GM19397 (cell line): ENCODE results near the gene PRKG1.

ENCODE experiments used
- ATAC-seq: cut with Tn5 transposase; IDR thresholded peaks from one replicate; pipeline ENCODE4 v1.9.1; 2021; ENCODE audit warnings: mild to moderate bottlenecking, moderate library complexity; ENCODE audit not compliant: unreplicated experiment

The PRKG1 gene

DNA sequence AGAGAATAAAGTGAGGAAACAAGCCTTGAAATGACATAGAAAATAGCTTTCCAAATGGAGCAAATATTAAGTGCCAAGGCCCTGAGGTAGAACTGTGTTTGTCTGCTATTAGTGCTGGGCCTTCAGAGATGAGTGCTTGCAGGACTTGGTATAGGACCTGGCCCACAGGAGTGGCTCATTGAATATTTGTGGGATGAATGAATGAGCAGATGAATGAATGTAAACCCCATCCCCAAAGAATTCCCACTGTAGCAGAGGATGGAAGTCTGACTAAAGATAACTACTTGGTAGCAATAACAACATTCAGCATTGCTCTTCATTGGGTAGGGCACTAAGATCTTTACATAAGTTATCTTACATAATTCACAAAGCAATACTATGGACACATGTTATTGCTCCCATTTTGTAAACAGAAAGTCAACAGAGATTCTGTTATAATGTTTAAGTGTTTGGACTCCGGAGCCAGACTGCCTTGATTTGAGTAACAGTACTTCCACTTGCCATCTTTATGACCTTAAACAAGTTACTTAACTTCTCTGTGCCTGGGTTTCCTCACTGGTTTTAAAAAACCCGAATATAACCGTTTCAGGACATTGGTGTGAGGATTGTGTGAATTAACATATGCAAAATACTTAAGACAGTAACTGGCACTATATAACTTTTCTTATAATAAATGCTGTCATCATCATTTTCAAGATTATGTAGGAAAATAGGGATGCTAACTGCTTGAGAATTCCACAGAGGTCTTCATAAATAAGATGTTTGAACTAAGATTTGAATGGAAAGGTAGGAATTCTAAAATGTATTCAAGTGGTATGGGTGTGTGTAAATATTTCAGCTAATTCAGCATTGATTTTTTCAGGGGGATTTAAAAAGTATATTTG is 141.9 kb downstream of the PRKG1 start:
- no peak for ATAC-seq

DNA sequence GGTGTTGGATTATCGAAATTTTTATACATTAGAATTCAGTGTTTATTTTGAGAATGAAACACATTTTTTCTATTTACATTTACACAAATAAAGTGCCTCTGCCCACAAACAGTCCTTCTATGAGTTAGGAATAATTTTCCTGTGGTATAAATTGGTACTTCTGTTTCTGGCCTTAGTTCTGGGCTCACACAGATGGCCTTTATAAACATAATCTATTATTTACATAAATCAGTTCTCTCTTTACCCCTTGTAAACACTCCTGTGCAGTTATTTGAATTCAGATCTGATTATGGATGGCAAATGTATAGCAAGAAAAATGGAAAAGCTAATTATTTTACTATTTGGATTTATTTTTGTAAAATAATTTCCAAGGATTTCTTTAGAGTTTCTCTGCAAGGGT is 143.2 kb downstream of the PRKG1 start:
- no peak for ATAC-seq

DNA sequence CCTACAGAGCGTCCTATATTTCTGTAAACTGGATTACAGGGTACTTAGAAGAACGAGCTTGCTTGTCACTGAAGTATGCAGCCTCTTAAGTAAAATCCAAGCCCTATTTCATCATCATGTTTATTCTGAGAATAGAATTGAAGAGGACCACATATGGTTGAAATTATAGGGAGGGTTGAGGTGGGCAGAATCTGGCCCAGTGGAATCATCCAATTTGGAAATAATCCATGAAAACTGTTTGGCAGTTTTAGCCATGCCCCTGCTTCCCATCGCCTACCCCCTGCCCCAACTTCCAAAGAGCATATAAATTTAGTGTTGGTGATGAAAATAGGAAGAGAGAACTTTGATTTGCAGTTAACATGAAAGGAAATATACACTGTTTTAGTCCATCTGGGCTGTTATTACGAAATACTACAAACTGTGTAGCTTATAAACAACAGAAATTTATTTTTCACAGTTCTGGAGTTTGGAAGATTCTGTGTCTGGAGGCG is 150.4 kb downstream of the PRKG1 start:
- no peak for ATAC-seq

DNA sequence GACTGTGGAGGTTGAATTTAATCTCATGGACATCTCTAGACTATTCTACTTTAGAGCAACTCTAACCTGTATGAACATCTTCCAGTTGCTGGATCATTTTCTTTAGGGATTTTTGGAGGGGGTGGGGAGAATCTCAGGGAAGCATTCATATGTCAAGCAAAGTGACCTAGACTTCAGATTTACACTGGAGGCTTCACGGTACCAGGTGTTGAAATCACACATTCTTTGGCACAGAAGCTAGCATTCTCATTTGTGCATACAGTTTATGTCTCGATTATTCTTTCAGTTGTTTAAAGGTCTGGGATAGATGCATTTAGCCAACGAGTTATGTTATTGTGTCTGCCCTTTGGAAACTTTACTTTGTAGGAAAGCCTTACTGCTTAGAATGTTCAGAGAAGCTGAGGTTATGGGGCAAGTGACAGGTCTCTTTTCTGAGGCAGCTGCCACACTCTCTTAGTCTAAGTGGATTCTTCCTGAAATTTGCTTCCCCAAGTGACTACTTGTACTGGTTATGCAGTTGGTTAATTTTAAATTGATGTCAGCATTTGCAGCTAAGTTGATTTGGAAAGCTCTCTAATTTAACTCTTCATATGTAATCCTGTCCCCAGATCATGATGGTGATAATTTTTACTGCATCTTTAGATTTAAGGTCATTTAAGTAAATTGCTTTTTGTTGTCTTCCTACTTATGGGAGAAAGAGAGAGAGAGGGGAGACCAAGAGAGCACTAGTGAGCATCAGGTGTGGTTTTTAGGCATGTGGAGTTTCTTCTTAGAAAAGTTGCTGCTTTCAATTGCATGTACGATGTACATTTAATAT is 153.8 kb downstream of the PRKG1 start:
- no peak for ATAC-seq

DNA sequence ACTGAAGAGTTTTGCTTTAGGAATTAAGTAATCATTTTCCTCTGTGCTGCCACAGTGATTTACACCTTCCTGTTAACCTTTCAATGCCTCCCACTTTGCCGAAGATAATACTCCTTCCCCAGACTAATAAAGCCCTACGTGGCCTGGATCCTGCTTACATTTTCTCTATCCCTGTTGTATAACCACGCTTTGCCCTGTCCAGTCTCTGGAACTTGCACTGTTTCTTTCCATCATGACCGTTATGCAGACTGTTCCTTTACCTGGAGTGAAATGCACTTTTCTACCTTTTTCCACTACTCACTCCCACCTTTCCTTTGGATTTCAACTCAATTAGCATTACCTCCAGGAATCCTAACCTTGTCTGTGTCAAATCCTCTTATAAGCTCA is 154.4 kb downstream of the PRKG1 start:
- ATAC-seq, result no peak

DNA sequence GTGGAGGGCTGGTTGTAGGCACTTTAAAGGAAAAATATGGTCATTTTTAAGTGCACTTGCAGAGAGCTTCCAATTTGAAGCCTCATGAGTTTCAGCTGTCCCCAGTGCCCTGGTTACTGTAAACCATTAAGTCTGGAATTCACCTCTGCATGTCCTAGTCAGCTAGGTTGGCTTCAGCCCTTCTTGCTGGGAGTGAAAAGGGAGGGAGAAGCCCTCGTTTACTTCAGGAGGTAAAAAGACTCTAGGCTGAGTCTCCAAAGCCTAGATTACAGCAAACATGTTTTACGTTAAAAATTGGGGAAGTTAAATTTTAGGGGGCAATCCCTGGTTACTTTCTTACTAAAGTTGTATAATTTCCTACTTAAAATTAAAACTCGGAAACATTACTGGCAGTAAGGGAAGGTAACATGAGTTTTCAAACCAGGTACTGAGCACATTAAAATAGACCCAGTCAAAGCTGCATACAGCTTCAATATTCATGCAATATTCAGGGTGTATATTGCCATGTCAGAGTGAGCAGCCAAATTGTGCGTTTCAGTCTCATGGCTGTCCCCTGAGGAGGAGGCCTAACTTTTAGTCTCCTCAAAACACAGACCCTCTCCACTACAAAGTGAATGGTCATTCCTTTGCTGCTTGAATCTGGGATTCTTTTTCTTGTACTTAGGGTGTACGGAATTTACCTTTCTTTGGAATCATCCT is 156.7 kb downstream of the PRKG1 start:
- ATAC-seq, result no peak

DNA sequence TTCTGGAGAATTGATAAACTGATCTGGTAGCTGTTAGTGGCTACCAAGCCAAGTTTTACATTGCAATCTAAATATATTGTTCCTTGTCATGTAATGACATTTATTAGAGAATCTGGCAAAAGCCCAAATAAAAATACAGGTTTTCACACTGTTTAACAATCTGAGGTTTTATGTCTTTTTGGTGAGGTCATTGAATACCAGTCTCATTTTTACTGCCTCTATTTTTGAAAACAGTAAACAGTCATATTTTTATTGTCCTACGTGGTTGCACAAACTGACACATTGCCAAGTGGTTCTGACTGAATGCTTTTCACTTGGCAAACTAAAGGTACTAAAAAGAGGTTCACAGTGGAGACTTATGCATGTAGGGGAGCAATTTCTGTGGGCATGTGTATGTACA is 157.5 kb downstream of the PRKG1 start:
- no peak for ATAC-seq

DNA sequence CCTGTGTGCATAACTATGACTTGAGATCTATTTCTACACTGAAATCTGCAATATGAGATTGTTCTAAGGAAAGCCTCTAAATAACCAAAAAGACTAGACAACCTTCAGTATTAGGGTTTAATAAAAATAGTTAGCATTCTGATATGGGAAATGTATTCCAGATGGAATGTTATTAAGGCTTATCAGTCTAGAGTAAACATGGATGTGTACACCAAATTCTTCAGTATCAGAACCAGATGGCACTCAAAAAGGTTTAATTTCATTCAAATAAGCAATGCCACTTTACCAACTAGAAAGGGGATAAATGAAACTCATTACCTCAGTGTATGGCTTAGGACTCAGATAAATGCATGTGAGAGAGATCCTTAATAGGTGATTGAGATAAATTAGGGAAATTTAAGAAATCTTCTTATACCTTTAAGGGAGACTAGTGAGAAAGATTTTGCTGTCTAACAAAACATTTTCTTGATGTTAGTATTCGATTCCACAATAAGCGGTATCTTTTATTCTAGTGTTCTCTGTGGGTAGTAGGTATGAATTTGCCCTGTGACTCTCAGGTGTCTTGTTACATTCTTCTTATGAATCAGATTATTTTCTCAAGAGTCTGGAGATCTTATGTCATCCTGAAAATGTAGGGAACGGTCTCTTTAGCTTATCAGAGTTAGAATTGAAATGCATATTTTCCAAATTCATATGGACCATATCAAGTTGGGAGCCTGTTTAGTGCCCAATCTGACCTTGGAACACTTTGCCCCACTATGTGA is 159.2 kb downstream of the PRKG1 start:
- no peak for ATAC-seq

DNA sequence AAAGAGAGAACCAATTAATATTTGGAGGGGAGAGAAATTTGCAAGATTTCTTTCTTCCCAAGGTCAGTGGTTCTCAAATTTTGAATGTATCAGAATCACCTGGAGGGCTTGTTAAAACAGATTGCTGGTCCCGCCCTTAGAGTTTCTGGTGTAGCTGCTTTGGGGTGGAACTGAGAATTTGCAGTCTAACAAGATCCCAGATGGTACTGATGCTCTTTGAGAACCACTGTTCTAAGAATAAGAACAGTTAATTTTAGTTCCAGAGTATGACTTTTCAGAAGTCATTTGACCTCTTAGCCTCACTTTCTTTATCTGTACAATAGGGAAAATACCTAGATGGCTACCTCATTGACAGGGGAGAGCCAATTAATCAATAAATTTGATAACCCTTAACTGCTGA is 161.6 kb downstream of the PRKG1 start:
- no peak for ATAC-seq

DNA sequence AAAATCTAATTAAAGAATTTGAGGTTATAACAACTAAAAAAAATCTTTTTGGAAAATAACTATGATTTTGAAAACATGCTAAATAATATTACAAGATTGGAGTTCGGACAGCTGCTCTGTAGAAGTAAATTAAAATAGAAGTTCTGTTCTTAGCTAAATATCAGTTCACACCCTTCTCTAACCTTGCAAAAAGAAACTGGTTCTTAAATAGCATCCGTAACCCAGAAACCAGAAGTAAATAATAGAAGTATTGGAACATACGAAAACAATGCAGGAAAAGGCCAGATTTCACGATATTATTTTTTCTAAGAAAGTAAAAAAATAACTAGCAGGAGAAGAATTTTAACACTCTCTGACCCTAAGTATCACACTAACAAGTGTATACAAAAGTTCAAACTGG is 164.7 kb downstream of the PRKG1 start:
- ATAC-seq, result no peak

DNA sequence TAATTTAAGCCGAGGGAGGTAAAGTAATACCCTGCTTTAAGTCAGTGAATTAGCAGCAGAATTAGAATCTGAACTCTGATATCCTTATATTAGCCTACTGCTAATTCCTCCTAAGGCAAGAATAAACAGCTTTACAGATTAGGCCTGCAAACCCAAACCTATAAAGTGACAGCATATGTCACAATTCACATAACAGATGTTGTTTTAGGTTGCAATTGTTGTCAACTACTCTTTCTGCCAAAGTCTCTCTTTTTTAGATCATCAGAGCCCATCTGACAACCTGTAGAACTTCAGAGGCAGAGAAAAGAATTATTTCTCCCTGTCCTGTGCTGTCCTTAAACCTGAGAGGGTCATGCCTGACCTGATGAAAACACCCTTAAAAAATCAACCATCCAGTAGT is 167.2 kb downstream of the PRKG1 start:
- no peak for ATAC-seq

DNA sequence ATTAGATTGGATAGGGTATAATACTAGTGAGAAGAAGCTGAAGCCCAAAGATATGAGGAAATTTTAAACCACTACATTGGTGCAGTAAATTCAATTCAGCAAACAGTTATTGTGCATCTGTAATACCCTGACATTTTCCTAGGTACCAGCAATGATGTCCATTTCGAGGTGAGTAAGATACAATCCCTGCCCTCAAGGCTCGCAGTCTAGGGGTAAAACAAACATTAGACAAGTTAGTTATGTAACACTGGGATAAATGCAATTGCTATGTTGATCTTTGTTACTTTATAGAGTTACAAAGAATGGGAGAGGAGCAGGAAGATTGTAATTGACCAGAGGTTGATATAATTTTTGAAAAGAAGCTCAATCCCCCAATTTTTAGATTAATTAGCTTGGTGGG is 168.1 kb downstream of the PRKG1 start:
- no peak for ATAC-seq

DNA sequence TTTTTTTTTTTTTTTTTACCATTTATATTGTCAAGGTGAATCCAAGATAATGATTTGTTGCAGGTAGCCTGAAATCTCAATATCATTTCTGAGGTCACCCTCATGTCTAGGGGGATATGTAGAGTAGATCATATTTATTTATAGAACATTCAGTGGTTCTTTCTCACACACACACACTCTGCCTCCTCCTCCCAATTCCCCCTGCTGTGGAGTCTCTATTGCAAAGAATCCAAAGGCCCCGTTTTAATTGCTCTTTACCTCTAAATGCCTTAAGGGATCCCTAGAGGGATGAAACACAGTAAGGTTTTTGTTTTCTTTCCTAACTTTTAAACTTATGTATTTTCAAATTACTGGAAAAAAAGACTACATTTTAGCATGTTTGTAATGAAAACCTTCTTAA is 170.0 kb downstream of the PRKG1 start:
- no peak for ATAC-seq

DNA sequence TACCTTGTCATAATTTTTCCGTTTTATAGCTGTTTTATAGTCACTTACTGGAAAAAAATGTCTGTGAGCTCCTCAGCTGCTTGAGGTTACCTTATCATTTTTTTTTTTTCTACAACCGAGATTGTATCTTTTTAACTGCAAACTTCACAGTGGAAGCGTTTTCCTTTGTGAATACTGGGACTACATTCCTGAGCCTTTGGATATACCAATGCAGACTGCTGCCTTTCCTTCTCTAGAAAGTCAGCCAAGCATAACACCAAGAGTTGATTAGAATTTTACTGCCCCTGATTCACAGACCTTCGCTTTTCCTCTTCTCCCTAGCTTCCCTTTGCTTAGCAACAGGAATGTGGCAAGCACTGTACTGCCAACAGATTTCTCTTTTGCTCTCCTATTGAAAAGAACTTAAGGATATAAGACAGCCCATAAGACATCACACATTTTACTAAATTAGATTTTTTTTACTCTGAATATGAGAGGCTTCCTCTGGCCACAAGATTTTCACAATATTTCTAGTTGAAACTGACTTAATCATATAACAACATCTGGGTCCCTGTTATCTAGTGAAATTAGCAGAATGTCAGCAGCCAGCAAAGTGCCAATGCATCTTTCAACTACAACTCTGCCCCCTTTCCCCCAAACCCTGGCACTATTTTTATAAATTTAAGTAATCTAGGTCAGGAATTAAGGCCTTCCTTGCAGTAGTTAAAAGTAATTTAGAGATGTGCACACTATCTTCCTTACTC is 170.6 kb downstream of the PRKG1 start:
- ATAC-seq, result no peak

DNA sequence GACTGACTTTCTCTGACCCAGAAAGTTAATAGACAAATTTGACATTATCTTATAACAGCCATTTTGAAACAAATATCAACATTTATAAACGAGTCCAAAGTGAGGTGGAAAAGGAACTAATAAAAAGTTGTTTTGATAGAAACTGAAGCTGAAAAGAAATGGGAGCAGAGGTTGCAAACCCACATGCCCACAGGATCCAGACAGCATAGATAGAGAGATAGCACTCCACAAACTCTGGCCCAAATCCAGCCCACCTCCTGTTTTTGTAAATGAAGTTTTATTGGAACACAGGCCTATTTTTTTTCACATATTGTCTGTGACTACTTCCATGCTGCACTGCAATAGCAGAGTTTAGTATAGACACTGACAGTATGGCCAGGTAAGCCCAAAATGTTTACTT is 171.9 kb downstream of the PRKG1 start:
- ATAC-seq, result no peak

DNA sequence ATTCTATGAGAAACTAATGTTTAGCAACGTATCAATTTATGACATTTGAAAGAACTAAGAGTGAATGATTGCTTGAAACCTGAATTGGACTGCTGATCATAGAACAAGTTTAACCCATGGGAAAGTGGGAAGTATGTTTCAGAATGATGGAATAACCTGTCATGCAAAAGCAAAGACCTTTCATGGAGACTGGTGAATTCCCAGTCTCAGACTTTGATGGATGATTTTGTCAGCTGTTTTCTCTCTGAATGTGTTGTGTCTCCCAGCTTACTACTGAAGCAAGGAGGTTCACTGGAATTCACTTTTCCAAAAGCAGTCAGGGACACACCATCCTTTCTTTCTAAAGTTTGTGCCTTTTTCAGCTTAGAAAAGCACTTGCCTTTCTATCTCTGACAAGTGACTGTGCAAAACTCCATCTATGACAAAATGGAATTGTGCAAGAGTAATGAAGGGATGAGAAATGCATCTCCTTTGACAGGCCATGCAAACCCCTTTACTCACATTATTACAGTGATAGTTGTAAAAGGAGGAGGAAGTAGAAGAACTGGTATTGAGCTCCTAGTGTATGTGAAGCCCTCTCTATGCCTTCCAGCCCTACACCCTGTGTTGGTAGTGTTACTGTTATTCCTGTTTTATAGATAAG is 176.1 kb downstream of the PRKG1 start:
- no peak for ATAC-seq

DNA sequence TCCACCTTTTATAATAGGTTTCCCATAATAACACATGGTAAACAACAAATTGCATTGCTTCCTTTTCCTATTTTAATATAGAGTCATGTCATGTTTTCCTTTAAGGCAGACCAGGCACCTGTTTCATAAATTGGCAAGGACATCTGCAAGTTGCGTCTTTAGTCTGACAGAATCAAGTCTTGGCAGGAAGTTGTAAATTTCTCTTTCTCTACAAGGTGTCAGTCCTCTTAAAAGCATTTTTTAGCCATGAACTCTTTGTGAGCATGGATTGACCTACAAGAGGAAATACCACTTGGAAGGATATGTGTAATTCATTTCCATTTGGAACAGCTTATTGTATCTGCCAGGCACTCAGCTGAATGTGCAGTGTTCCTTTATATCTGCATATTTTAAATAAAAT is 176.8 kb downstream of the PRKG1 start:
- ATAC-seq, result no peak

DNA sequence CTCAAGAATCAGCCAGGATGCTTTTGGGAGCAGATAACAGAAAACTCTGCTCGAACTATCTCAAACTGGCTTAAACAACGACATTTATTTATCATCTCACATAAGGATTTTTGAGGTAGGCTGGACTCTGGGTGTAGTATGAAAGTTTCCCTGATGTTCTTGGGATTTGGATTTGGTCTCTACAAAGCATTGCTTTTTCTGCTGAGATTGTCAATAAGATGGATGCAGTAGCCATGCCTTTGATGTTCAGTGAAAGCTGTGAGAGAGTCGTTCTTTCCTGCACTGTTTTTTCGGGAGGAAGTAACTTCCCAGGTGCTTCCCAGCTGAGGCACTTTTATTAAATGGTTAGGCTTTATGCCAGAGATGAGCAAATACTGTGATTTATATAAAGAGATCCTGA is 181.1 kb downstream of the PRKG1 start:
- no peak for ATAC-seq

DNA sequence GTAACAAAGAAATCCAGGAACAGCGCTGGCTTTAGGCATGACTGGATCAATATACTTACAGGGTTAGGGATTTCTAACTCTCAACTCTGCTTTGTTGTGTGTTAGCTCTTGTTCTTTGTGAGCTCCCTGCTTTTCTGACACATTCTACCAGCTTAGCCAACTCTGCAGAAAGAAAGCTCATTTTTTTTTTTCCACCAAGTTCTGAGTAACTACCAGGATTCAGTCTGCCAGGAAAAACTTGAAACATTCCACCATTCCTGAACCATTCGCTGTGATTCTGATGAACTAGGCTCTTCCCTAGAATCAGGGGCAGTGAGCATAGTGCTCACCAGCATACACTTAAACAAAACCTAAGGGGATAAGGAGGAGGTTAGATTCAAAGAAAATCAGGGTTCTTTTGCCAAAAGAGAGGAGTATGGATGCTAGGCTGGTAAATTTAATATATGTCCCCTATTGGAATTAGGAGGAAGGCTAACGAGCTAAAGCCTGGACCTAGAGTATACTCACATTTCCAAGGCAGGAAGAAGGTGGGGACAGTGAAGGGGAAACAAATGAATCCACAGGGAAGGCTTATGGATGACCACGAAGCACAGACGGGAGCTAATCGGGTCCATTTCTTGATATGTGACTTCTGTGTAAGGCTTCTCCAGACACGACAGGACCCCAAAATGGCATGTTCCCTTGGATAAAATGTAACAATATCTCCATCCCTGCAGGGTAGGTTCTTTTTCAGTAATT is 183.4 kb downstream of the PRKG1 start:
- ATAC-seq, result no peak
